CD4-positive, alpha-beta T cell treated with Interleukin-21 for 1 hour (primary cell): ENCODE results near the gene DDX39A.
A peak's percentile ranks its signal among the peaks of the same experiment; 100 is the strongest.
"Not testable (repeated sequence)": the region's sequence is repeated elsewhere in the genome, so short reads cannot be mapped to it uniquely, and the experiment has no call there.

Source experiments
- DNase-seq: peaks from one replicate; pipeline ENCODE4 v3.0.0-alpha.2; 2020

Gene DDX39A

GRCh38 chr19:14407605-14408484, 11.3 kb downstream of the DDX39A start:
- DNase-seq = peak; percentile 63

DNA sequence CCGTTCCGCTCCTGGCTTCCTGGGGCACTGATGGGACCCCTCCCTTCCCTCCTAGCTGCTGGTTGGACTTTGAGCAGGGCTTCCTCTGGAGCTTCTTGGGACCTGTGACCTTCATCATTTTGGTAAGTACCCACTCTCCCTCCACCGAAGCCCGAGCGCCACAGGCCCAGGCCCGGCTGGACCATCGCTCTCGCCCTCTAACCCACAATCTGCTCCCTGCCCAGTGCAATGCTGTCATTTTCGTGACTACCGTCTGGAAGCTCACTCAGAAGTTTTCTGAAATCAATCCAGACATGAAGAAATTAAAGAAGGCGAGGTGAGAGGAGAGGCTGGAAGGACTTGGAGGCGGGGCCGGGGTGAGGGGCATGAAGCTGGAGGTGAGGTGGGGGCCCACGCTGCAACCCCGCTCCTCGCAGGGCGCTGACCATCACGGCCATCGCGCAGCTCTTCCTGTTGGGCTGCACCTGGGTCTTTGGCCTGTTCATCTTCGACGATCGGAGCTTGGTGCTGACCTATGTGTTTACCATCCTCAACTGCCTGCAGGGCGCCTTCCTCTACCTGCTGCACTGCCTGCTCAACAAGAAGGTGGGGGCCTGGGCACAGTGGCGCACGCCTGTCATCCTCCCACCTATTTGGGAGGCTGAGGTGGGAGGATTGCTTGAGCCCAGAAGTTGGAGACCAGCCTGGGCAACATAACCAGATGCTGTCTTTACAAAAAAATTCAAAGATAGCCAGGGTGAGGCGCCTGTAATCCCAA, 12.3 kb downstream of the DDX39A start:
- DNase-seq = peak; percentile 51

- DNase-seq = peak; percentile 91
These were observed 13.1 kb downstream of the DDX39A start for GRCh38 chr19:14405758-14406644.

DNA sequence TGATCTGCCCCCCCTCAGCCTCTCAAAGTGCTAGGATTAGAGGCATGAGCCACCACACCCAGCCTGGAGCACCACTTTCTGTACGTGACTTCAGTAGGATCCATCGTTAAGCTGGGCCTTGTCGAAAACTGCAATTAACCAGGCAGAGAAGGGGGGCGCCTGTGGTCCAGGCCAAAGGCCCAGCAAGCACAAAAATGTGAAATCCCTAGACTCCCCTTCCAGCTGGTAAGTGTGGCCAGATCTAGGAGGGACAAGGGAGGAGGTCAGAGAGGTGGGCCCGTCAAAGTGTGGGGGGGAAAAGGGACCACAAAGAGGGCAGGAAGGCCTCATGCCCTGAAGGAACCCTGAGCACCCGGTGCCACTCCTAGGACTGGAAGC, 13.8 kb downstream of the DDX39A start:
- DNase-seq = no peak

GRCh38 chr19:14404312-14404711, 14.8 kb downstream of the DDX39A start:
- peak; percentile 57 for DNase-seq

GRCh38 chr19:14403145-14403930, 15.8 kb downstream of the DDX39A start:
- peak; percentile 47 for DNase-seq

DNA sequence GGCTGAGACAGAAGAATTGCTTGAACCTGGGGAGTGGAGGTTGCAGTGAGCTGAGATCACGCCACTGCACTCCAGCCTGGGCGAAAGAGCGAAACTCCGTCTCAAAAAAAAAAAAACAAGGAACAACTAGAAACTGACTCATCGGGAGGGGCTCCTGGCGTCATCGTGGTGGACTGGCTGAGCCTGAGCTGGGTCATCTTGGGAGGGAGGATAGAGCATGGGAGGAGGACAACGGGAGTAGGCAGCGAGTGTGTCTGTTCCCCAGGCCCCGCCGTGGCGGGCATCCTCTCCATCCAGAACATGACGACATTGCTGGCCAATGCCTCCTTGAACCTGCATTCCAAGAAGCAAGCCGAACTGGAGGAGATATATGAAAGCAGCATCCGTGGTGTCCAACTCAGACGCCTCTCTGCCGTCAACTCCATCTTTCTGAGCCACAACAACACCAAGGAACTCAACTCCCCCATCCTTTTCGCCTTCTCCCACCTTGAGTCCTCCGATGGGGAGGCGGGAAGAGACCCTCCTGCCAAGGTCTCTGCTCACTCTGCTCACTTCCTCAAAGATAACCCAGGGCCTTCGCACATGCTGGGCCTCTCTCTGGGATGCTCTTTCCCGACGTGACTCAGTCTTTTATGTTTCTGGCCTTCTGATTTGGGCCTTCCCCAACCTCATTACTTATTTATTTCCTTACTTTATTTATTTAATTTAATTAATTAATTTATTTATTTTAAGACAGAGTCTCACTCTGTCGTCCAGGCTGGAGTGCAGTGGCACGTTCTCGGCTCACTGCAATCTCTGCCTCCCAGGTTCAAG, 16.6 kb downstream of the DDX39A start:
- DNase-seq = peak; percentile 63

GRCh38 chr19:14401468-14402195, 17.5 kb downstream of the DDX39A start:
- peak; percentile 56 for DNase-seq

- DNase-seq = peak; percentile 58
These were observed 18.1 kb downstream of the DDX39A start for GRCh38 chr19:14400951-14401431.

- peak; percentile 50 for DNase-seq
These were observed 22.0 kb downstream of the DDX39A start for GRCh38 chr19:14397168-14397567.

GRCh38 chr19:14396730-14397129, 22.4 kb downstream of the DDX39A start:
- DNase-seq = not testable (repeated sequence)

- no peak for DNase-seq
These were observed 23.3 kb downstream of the DDX39A start for GRCh38 chr19:14395710-14396336.

DNA sequence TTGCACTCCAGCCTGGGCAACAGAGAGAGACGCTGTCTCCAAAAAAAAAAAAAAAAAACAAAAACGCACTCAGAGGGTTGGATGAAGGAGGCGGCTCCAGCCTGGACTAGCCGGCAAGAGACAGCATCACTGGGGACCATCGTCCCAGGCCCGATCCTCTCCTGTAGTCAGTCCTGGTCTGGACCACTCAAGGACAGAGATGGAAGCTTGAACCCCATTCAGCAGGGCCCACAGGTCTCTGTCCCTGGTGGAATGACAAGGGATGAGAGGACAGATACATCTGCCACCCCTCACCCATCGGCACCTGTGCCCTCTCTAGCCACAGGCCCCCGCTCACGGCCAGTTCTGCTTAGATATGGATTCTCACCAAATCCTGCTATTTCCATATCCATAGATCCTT, 23.9 kb downstream of the DDX39A start:
- no peak for DNase-seq

DNA sequence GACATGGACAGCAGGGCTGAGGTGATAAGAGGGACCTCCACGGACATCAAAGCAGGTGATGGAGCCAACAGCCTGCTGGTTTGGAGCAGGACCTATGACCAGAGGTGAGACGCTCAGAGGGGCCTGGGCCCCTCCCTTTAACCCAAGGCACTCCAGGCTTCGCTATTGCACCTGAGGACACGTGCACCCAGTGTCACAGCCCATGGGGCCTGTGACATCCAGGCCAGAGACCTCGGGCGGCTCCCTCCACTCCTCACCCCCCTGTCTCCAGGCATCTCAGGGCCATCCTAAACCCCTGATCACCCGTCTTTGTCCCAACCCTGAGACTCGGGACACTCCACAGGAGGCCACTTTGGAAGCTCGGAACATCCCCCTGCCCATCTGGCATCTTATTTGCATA, 25.0 kb downstream of the DDX39A start:
- DNase-seq = no peak

GRCh38 chr19:14393329-14393728, 25.8 kb downstream of the DDX39A start:
- DNase-seq = no peak

- no peak for DNase-seq
These were observed 27.9 kb downstream of the DDX39A start for GRCh38 chr19:14391156-14391821.

GRCh38 chr19:14390548-14390947, 28.6 kb downstream of the DDX39A start:
- no peak for DNase-seq

DNA sequence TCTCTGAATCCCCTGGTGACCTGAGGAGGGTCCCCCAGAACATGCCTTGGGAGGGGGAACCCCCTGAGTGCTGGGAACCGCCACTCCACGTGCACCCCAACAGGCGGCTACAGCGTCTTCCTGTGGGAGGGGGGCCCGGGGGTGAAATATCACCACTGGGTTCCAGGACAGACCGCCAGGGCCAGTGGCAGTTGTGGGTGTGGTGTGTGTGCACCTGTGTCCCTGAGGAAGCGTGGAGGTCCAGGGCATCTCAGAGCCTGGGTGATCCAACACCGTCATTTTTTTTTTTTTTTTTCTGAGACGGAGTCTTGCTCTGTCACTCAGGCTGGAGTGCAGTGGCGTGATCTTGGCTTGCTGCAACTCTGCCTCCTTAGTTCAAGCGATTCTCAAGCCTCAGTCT, 33.6 kb downstream of the DDX39A start:
- DNase-seq = peak; percentile 77
